OCI-LY7 (cell line): ENCODE measurements around the gene DHRS7B. TPM values are rescaled to one million over a fixed set of nuclear protein-coding genes. Genes with fewer than 3 reads are reported as not detected.

Experiments used
- BruUV-seq: library from RNA; stranded (reverse); fragments of 400-500 nt; replicated peaks from 2 replicates; lab custom pipeline; 2021; lab: Mats Ljungman, UMichigan
- CTCF ChIA-PET: fragments of 300-600 bp; sonication (Branson Sonifier 250); formaldehyde crosslinking; loops from one replicate; lab custom pipeline; 2022; ENCODE audit warnings: antibody characterized with exemption; ENCODE audit not compliant: unreplicated experiment; lab: Charles Lee
- POLR2A ChIA-PET: fragments of 300-600 bp; sonication (Branson Sonifier 250); formaldehyde crosslinking; loops from one replicate; lab custom pipeline; 2022; ENCODE audit warnings: antibody characterized with exemption; lab: Charles Lee
- DNase-seq: peaks from one replicate; pipeline ENCODE4 v3.0.0-alpha.2; 2015; ENCODE audit warnings: low spot score
- H2AFZ ChIP-seq: fragments of 200-600 bp; sonication (generic), shearing (Covaris generic); 2 replicates; pipeline ENCODE4 v1.6.1; 2014; ENCODE audit warnings: mild to moderate bottlenecking, antibody characterized with exemption, low read length, moderate library complexity
- H3K27ac ChIP-seq: fragments of 200-600 bp; sonication (generic); 2 replicates; pipeline ENCODE4 v1.5.1; 2014; ENCODE audit warnings: mixed run types, low read depth, mild to moderate bottlenecking, moderate library complexity, low read length, inconsistent platforms; ENCODE audit not compliant: poor library complexity, severe bottlenecking
- H3K36me3 ChIP-seq: fragments of 200-600 bp; sonication (generic); 2 replicates; pipeline ENCODE4 v1.6.1; 2014; ENCODE audit warnings: mild to moderate bottlenecking, antibody characterized with exemption, low read length, moderate library complexity, mixed read lengths; ENCODE audit not compliant: insufficient read depth
- H3K4me1 ChIP-seq: fragments of 200-600 bp; sonication (generic); 2 replicates; pipeline ENCODE4 v1.5.1; 2014; ENCODE audit warnings: mild to moderate bottlenecking, low read length; ENCODE audit not compliant: insufficient read depth, poor library complexity, severe bottlenecking
- H3K4me2 ChIP-seq: fragments of 200-600 bp; sonication (generic); 2 replicates; pipeline ENCODE4 v1.6.1; 2014; ENCODE audit warnings: mild to moderate bottlenecking, low read length
- H3K4me3 ChIP-seq: fragments of 200-600 bp; sonication (generic); 2 replicates; pipeline ENCODE4 v1.5.1; 2014; ENCODE audit warnings: mild to moderate bottlenecking, low read depth, low read length; ENCODE audit not compliant: poor library complexity, severe bottlenecking
- H3K79me2 ChIP-seq: fragments of 200-600 bp; sonication (generic); 2 replicates; pipeline ENCODE4 v1.6.1; 2016; ENCODE audit warnings: low read depth, mild to moderate bottlenecking, low read length, moderate library complexity, mixed read lengths; ENCODE audit not compliant: insufficient read depth
- H3K9me2 ChIP-seq: fragments of 200-600 bp; sonication (generic); 2 replicates; pipeline ENCODE4 v1.6.1; 2016; ENCODE audit warnings: mild to moderate bottlenecking, low read length, mixed read lengths; ENCODE audit not compliant: insufficient read depth
- H3K9me3 ChIP-seq: fragments of 200-600 bp; sonication (generic); 2 replicates; pipeline ENCODE4 v1.6.1; 2014; ENCODE audit warnings: mild to moderate bottlenecking, mixed run types, low read length, mixed read lengths
- H4K20me1 ChIP-seq: fragments of 200-600 bp; sonication (generic); 2 replicates; pipeline ENCODE4 v1.6.1; 2014; ENCODE audit warnings: mild to moderate bottlenecking, antibody characterized with exemption, low read length, moderate library complexity, mixed read lengths; ENCODE audit not compliant: insufficient read depth
- EZH2phosphoT487 ChIP-seq: fragments of 200-600 bp; sonication (generic); IDR thresholded peaks from 2 replicates; pipeline ENCODE4 v1.6.1; 2018; ENCODE audit warnings: low read depth, borderline replicate concordance, mild to moderate bottlenecking, mixed run types, antibody characterized with exemption, low read length, moderate library complexity, mixed read lengths
- intact Hi-C: fragments of 100-400 bp; cut with micrococcal nuclease; formaldehyde crosslinking; loops from one replicate; pipeline ENCODE4 v1.10.0; 2022; ENCODE audit not compliant: unreplicated experiment
- total RNA-seq, 2 experiments: library from RNA; depleted of rRNA in 1 of 2; stranded (reverse); fragments of >200 nt in 1 of 2; shearing (Covaris generic) in 1 of 2; gene quantifications; 2 replicates each; pipeline ENCODE4 v1.2.3, GENCODE V29; 2014 to 2022
- TF ChIP-seq, protein P1 (sequence below): fragments of 200-600 bp; sonication (generic); conservative IDR thresholded peaks from 2 replicates; pipeline ENCODE4 v1.5.1; 2014; ENCODE audit warnings: mild to moderate bottlenecking, antibody characterized with exemption, low read length, moderate library complexity, mixed read lengths

DHRS7B gene
- total RNA-seq, 2 experiments from 2014 or later = 16.0 to 16.5 TPM

DNA sequence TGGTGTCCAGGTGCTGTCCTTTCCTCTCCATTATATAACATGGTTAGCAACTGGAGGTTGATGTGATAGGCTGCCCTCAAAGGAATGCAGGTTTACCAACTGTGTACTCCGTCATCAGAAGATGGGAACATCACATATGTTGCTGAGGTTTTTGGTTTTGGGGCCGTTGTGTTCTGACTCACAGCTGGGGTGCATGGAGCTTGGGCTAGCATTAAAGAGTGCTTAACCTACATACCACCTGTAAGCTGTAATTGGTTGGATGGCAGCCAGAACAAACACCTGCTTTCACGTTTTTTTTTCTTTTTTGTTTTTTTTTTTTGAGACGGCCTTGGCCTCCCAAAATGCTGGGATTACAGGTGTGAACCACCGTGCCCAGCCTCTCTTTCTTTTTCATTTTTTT is 66.3 kb downstream of the DHRS7B start:
- no peaks in the 10 kb centered on the region; the same call in 1 of the 2 replicates for H4K20me1 ChIP-seq
- H2AFZ ChIP-seq = no peak overlapping the region
- H3K27ac ChIP-seq = no peak overlapping the region
- DNase-seq = no peak
- POLR2A ChIA-PET = interaction anchor here (0.8 kb wide), 1 partner anchor 19 kb away, joined by 3 read pairs; no protein-coding TSS in a partner anchor
- no peaks in the 10 kb centered on the region for H3K9me2 ChIP-seq
- no peaks in the 10 kb centered on the region for H3K9me3 ChIP-seq
- intact Hi-C loops = no loop called here
- no peaks in the 10 kb centered on the region for H3K4me1 ChIP-seq
- CTCF ChIA-PET = no interaction called here
- H3K4me2 ChIP-seq = no peak overlapping the region
- H3K79me2 ChIP-seq = no peaks in the 10 kb centered on the region
- BruUV-seq = no TSS peak
- no peak for TF ChIP-seq EZH2phosphoT487
- TF ChIP-seq, protein P1, sequence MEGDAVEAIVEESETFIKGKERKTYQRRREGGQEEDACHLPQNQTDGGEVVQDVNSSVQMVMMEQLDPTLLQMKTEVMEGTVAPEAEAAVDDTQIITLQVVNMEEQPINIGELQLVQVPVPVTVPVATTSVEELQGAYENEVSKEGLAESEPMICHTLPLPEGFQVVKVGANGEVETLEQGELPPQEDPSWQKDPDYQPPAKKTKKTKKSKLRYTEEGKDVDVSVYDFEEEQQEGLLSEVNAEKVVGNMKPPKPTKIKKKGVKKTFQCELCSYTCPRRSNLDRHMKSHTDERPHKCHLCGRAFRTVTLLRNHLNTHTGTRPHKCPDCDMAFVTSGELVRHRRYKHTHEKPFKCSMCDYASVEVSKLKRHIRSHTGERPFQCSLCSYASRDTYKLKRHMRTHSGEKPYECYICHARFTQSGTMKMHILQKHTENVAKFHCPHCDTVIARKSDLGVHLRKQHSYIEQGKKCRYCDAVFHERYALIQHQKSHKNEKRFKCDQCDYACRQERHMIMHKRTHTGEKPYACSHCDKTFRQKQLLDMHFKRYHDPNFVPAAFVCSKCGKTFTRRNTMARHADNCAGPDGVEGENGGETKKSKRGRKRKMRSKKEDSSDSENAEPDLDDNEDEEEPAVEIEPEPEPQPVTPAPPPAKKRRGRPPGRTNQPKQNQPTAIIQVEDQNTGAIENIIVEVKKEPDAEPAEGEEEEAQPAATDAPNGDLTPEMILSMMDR = no peak
- peaks cover 24% of the 10 kb centered on the region for H3K36me3 ChIP-seq
- H3K4me3 ChIP-seq = no peak overlapping the region

DNA sequence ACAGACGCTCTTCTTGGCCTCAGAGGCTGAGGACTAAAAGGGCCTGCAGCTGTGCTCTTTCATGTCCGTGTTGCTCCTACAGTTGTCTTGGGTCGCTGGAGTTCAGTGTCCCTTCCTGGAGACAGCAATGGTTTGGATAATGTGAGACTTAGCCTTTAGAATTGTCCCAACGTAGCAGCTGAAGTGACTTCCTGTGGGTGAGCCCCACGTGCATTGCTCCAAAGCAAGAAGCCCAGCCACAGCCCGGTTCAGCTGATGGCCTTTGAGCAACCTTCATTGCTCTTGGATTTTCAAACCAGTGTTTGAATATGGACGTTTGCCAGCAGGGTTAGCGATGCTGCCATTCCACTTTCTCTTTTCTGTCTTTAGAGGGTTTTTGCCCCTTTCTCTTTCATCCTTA is 67.5 kb downstream of the DHRS7B start:
- CTCF ChIA-PET = no interaction called here
- peaks cover 1% of the 10 kb centered on the region; the same call in 1 of the 2 replicates for H3K79me2 ChIP-seq
- intact Hi-C loops = no loop called here

DNA sequence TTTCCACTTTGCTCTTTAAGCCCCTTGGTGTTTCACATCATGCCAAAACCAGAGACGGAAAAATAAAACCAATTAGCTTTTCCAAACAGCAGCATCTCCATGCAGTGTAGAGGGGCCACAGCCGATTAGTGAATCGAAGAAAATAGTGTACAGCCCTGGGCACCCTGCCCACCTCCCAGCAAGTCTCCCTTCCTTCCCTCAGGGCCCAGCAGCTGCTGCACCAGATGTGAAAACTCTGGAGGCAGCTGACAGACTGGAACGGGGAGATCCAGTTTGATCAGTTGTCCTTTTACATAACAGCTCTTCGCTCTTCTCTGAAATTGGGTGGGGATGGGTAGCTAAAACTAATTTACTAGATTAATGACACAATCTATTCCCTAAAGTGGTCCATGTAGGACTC is 67.9 kb downstream of the DHRS7B start:
- Histone ChIP-seq H3K4me2 (no peak overlapping the region), H2AFZ (no peak overlapping the region), H3K4me3 (no peak overlapping the region), H4K20me1 (no peaks in the 10 kb centered on the region; the same call in 1 of the 2 replicates), H3K9me2 (no peaks in the 10 kb centered on the region), H3K4me1 (no peaks in the 10 kb centered on the region), H3K9me3 (no peaks in the 10 kb centered on the region), H3K79me2 (peaks cover 6% of the 10 kb centered on the region; the same call in 1 of the 2 replicates), H3K27ac (no peak overlapping the region), H3K36me3 (peaks cover 37% of the 10 kb centered on the region)
- TF ChIP-seq EZH2phosphoT487 = no peak
- TF ChIP-seq, protein P1 = no peak
- POLR2A ChIA-PET = interaction anchor here (0.7 kb wide), 1 partner anchor 25 kb away, joined by 4 read pairs; no protein-coding TSS in a partner anchor
- CTCF ChIA-PET = no interaction called here
- intact Hi-C loops = no loop called here
- no peak for DNase-seq
- no TSS peak for BruUV-seq

More for the DNA sequence above, 67.5 kb downstream of the DHRS7B start:
- H4K20me1 ChIP-seq = no peaks in the 10 kb centered on the region; the same call in 1 of the 2 replicates
- H3K36me3 ChIP-seq = peaks cover 33% of the 10 kb centered on the region
- H3K4me1 ChIP-seq = no peaks in the 10 kb centered on the region
- no peak overlapping the region for H2AFZ ChIP-seq
- BruUV-seq = no TSS peak
- no peak overlapping the region for H3K27ac ChIP-seq
- H3K9me2 ChIP-seq = no peaks in the 10 kb centered on the region
- DNase-seq = no peak
- TF ChIP-seq EZH2phosphoT487 = no peak
- TF ChIP-seq, protein P1 = no peak
- no peak overlapping the region for H3K4me2 ChIP-seq
- H3K4me3 ChIP-seq = no peak overlapping the region
- no peaks in the 10 kb centered on the region for H3K9me3 ChIP-seq
- POLR2A ChIA-PET = interaction anchor here (0.6 to 0.7 kb wide), 2 partner anchors 10 to 24 kb away, joined by 4 to 5 read pairs; no protein-coding TSS in a partner anchor
